ENCODE measurements around the gene UBE2Q2. TPM values are rescaled to one million over a fixed set of nuclear protein-coding genes. Genes with fewer than 3 reads are reported as not detected.

The UBE2Q2 gene
- total RNA-seq, 1 experiment from 2014 or later = 18.1 TPM

- Histone ChIP-seq H3K9me3 (ENCODE audit: low read depth, low read length, poor library complexity, severe bottlenecking) (no peaks in the 10 kb centered on the region), H3K27me3 (replicated peaks; ENCODE audit: insufficient read depth, low read depth, low read length, poor library complexity) (no peaks in the 10 kb centered on the region), H3K27ac (ENCODE audit: low read depth, low read length, poor library complexity, severe bottlenecking) (no peak overlapping the region), H3K36me3 (ENCODE audit: insufficient read depth, low read length, poor library complexity, severe bottlenecking) (no peaks in the 10 kb centered on the region), H3K4me3 (ENCODE audit: low read depth, low read length, poor library complexity, severe bottlenecking) (no peak overlapping the region), H3K4me1 (ENCODE audit: insufficient read depth, low read length, poor library complexity, severe bottlenecking) (peaks cover 4% of the 10 kb centered on the region)
- POLR2A ChIA-PET (ENCODE audit: low non-redundant PET) = no interaction called here
- CTCF ChIA-PET = no interaction called here
- BruUV-seq (replicated peaks) = no TSS peak
- TF ChIP-seq CTCF (conservative IDR thresholded peaks at IDR 0.05; ENCODE audit: low read depth, low read length) (no peak), EZH2 (IDR thresholded peaks at IDR 0.05; ENCODE audit: borderline replicate concordance, low read depth, low read length, poor library complexity, severe bottlenecking) (no peak)
- peak; percentile 40 for DNase-seq (ENCODE audit: low spot score)
- intact Hi-C loops (cut with micrococcal nuclease; ENCODE audit: unreplicated experiment) = no loop called here
These were observed 6.3 kb upstream of the UBE2Q2 start for GRCh38 chr15:75836959-75837334.

GRCh38 chr15:75840659-75841058, 2.6 kb upstream of the UBE2Q2 start:
- Histone ChIP-seq H3K9me3 (ENCODE audit: low read depth, low read length, poor library complexity, severe bottlenecking) (no peaks in the 10 kb centered on the region), H3K27me3 (replicated peaks; ENCODE audit: insufficient read depth, low read depth, low read length, poor library complexity) (no peaks in the 10 kb centered on the region), H3K36me3 (ENCODE audit: insufficient read depth, low read length, poor library complexity, severe bottlenecking) (no peaks in the 10 kb centered on the region), H3K4me3 (ENCODE audit: low read depth, low read length, poor library complexity, severe bottlenecking) (no peak overlapping the region), H3K27ac (ENCODE audit: low read depth, low read length, poor library complexity, severe bottlenecking) (no peak overlapping the region), H3K4me1 (ENCODE audit: insufficient read depth, low read length, poor library complexity, severe bottlenecking) (peaks cover 13% of the 10 kb centered on the region)
- DNase-seq (ENCODE audit: low spot score) = peak; percentile 24
- no TSS peak for BruUV-seq (replicated peaks)
- TF ChIP-seq EZH2 (IDR thresholded peaks at IDR 0.05; ENCODE audit: borderline replicate concordance, low read depth, low read length, poor library complexity, severe bottlenecking) (no peak), CTCF (conservative IDR thresholded peaks at IDR 0.05; ENCODE audit: low read depth, low read length) (no peak)
- CTCF ChIA-PET = no interaction called here
- intact Hi-C loops (cut with micrococcal nuclease; ENCODE audit: unreplicated experiment) = no loop called here
- POLR2A ChIA-PET (ENCODE audit: low non-redundant PET) = interaction anchor here (0.7 kb wide), 1 partner anchor 26 kb away, joined by 3 read pairs; no protein-coding TSS in a partner anchor

GRCh38 chr15:75841626-75842025, 1.6 kb upstream of the UBE2Q2 start:
- no peak overlapping the region for H3K4me3 ChIP-seq (ENCODE audit: low read depth, low read length, poor library complexity, severe bottlenecking)
- POLR2A ChIA-PET (ENCODE audit: low non-redundant PET) = interaction anchor here (0.7 kb wide), 1 partner anchor 25 kb away, joined by 3 read pairs; no protein-coding TSS in a partner anchor
- no peaks in the 10 kb centered on the region for H3K27me3 ChIP-seq (replicated peaks; ENCODE audit: insufficient read depth, low read depth, low read length, poor library complexity)
- TF ChIP-seq CTCF (conservative IDR thresholded peaks at IDR 0.05; ENCODE audit: low read depth, low read length) (no peak), EZH2 (IDR thresholded peaks at IDR 0.05; ENCODE audit: borderline replicate concordance, low read depth, low read length, poor library complexity, severe bottlenecking) (no peak)
- CTCF ChIA-PET = no interaction called here
- no peak overlapping the region for H3K27ac ChIP-seq (ENCODE audit: low read depth, low read length, poor library complexity, severe bottlenecking)
- no peak for DNase-seq (ENCODE audit: low spot score)
- no peaks in the 10 kb centered on the region for H3K36me3 ChIP-seq (ENCODE audit: insufficient read depth, low read length, poor library complexity, severe bottlenecking)
- no TSS peak for BruUV-seq (replicated peaks)
- H3K4me1 ChIP-seq (ENCODE audit: insufficient read depth, low read length, poor library complexity, severe bottlenecking) = peaks cover 13% of the 10 kb centered on the region
- no peaks in the 10 kb centered on the region for H3K9me3 ChIP-seq (ENCODE audit: low read depth, low read length, poor library complexity, severe bottlenecking)
- intact Hi-C loops (cut with micrococcal nuclease; ENCODE audit: unreplicated experiment) = no loop called here

All from A673 (cell line).